HG02970 (cell line): ENCODE results near the gene APCDD1L.
"Not testable (repeated sequence)": the region's sequence is repeated elsewhere in the genome, so short reads cannot be mapped to it uniquely, and the experiment has no call there.

Experiments used
- ATAC-seq: cut with Tn5 transposase; IDR thresholded peaks from one replicate; pipeline ENCODE4 v1.9.1; 2021; ENCODE audit warnings: mild to moderate bottlenecking, moderate library complexity, moderate number of reproducible peaks; ENCODE audit not compliant: unreplicated experiment, low FRiP score

APCDD1L gene

DNA sequence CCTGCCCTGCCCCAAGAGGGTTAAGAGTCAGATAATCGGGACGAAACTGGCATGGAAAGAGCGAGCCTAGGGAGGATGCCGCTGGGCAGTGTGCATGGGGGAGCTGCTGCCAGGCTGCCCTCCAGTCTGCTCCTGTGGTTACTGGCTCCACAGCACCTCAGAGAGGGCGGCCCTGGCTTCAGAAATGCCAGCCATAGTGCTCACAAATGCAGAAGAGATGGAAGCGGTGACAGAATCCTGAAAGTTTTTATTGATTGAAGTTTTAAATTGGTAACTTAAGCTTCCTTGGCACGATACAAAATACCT, 68.3 kb downstream of the APCDD1L start:
- no peak for ATAC-seq

DNA sequence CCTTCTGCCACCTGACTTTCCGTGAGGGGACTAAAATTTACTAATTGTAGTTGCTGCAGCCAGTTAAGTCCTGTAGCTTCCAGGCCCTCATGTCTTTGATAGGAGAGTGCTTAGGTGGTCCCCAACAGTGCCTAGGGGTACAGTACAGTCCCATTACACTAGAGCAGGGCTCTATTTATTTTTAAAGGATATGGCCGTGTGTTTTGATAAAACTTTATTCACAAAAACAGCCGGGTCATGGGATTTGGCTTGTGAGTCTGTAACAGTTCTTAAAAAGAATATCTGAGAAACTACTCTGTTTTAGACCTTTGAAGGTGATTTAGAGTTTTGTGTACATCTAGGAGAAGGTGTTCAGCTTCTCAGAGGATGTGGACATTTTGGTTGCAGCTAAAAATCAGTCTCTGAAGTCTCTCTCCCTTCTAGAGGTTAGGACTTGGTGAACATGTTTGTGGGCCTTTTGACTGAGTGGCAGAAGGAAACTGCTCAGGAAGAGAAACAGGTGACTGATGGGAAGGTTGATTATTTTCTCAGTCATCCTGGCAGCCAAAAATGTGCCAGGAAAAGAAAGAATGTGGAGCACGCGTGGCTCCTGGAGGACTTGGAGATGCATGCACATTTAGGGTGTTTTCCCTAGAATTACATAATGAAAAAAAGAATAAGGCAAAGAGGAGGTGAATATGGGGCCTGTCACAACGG, 68.8 kb downstream of the APCDD1L start:
- no peak for ATAC-seq

GRCh38 chr20:58444746-58445255, 70.4 kb downstream of the APCDD1L start:
- ATAC-seq = no peak

GRCh38 chr20:58441723-58442122, 73.5 kb downstream of the APCDD1L start:
- no peak for ATAC-seq

DNA sequence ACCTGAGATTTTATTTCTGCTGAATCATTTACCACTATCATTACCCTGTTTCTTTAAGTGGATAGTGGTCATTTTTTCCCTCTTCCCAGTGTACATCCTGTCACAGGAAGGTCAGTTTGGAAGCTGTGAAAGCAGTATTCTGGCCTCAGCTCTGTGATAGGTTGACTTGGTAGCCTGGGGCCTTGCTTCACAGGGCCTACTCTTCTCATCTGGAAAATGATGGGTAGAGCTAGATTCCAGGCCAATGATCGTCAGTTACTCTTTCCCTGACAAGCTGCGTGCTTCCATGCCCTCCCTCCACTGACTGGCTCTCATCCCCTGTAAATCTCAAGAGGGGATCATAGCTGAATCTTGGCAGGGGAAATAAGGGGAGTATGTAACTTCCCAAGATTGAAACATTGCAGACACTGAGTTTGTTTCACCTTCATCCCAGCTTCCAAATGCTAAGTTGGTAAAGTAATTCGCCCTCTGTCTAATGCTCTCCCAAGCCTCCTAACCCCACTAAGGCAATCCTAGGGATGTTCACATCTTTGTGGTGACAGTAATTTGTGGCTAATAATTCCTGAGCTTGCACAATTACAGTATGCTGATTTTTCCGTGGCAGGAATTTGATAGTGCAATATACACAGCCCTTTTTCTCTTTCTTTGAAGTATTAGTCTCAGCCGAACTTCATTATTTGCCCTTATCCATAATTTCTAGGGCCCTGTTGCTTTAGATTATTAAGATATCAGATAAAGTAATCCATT, 75.0 kb downstream of the APCDD1L start:
- ATAC-seq = no peak

GRCh38 chr20:58438970-58439808, 76.0 kb downstream of the APCDD1L start:
- no peak for ATAC-seq

DNA sequence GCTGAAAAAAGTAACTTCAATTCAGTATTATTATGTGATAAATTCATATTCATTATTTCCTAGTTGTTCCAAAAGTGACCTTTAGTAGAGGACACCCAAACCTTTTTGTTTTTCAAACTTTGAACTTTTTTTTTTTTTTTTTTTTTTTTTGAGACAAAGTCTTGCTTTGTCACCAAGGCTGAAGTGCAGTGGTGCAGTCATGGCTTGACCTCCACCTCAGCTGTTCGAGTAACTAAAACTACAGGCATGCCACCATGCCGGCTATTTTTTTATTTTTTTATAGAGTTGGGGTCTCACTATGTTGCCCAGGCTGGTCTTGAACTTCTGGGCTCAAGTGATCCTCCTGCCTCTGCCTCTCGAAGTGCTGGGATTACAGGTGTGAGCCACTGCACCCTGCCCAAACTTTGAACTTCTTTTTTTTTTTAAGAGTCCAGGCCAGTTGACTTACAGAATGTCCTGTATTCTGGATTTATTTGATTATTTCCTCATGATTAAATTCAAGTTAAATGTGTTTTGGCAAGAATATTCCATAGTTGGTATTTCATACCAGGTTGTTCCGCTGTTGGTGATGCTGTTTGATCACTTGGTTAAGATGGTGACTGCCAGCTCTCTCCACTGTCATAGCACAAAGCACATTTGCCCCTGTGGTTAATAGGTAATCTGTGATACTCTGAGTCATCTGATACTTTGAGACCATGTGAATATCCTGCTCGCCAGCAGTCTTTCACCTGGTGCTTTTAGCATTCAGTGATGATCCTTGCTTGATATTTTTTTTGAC, 78.1 kb downstream of the APCDD1L start:
- ATAC-seq = no peak

- ATAC-seq = no peak
Measured at GRCh38 chr20:58435237-58435636, 80.0 kb downstream of the APCDD1L start.

GRCh38 chr20:58434326-58434725, 80.9 kb downstream of the APCDD1L start:
- no peak for ATAC-seq

- no peak for ATAC-seq
Measured at GRCh38 chr20:58433759-58434158, 81.4 kb downstream of the APCDD1L start.

GRCh38 chr20:58433029-58433647, 82.1 kb downstream of the APCDD1L start:
- no peak for ATAC-seq

DNA sequence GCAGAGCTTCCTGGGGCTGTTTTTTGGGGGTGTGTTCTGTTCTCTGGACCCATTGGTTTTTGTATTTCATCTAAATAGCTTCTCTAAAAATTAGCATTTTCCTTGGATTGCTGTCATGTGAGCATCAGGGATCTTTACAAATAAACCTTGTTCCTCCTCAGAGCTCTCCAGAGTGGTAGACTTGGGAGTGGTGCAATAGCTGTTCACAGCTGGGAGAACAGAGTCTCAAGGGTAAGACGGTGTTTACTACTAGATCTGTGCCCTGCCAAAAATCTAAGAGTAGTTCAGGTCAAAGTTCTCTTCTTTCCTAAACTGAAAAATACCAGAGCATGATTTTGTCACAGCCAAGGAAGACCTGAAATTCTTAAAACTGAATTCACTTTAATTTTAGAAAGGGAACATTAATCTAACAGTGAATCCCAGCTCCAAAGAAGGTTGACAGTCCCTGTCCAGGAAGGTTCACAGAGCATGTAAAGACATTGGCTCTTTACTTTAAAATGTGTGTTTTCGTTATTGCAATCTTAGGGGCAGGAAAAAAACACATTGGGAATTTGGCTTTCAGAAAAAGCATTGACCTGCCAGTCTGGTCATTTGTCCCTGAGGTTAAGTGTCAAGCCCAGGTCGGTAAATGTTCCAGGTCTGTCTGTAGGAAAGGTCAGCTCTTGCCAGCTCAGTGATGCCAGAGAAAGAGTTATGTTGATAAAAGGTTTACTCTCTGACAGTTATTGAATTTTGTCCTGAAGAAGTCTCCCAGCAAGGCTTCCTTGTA, 82.8 kb downstream of the APCDD1L start:
- no peak for ATAC-seq

DNA sequence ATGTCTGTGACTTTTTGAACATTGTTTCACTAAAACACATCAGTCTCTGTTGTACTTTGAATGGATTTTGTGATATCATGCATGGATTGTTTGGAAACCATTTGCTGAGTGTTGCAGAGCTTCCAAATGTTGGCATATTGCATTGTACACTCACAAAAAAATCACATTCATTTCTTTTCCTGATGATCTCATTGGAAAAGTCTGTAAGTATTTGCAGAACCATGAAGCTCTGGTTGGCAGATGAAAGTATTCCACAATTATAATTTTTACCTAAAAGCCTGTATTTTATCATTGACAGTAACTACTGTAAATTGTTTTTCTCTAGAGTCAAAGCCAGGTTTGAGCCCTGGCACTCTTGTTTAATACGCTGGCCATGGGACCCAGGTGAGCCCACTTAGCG, 84.1 kb downstream of the APCDD1L start:
- ATAC-seq = no peak

DNA sequence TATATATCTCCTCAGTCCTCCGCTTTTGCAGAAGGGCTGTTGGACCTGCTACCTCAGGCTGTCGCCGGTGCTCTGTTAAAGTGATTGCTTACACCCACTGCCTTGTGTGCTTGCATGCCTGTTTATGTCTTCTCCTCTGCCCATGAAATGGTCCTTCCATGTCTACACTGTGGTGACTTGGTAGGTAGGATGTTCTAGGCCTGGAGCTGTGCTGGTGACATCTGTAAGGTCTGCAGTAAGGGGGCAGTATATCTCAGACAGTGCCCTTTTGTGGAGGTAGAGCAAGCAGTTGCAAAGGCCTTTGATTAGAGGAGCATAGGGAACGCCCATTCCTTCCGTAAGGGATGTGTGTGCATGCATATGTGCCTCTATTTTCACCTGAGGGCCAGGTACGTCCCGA, 85.9 kb downstream of the APCDD1L start:
- ATAC-seq = no peak

GRCh38 chr20:58428364-58428763, 86.8 kb downstream of the APCDD1L start:
- no peak for ATAC-seq

GRCh38 chr20:58427571-58427970, 87.6 kb downstream of the APCDD1L start:
- ATAC-seq = not testable (repeated sequence)

DNA sequence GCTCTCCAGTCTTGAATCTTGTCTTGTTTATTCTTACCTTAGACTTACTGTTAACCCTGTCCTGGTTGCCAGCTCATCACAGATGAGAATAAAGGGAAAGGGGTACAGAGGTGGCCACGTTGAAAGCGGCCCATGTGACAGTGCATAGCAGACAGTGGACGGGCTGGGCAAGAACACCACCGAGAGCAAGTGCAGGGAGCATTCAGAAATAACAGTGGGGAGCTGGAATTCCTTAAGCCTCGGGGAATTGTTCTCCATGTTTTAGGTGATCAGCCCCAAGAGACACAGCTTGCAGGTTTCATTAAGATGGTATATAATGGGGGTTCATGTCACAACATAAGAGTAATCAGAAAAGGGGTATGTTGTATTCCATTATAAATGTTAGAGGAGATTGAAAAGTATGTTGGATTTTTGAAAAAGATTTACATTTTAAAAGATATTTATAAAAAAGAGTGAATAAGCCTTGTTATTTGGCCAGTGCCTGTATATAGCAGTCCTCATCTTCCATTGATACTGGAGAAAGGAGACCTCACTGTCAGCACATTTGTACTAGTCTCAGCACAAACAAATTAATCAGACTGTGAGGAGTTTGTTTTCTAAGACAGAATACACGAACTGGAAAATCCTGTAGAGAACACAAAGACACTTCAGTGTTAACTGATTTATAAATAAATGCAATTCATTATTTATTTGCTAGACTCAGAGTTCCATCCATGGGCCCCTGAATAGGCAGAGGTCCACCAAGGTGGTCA, 90.8 kb downstream of the APCDD1L start:
- no peak for ATAC-seq

DNA sequence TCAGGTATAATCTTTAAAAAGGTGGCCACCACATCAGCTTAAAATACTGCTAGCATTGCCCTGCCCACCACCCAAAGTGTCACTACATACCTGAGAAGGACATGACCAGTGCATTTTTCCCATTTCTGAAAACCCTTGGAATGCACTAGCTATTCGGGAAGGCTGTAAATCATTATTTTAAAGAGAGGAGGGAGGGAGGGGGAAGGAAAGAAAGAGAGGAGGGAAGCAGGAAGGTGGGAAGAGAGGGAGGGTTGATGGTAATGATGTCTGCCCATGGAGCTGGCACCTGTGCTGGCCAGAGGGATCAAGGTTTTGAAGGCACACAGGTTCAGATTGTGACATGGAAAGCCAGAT, 93.7 kb downstream of the APCDD1L start:
- no peak for ATAC-seq
